NB4 (cell line): ENCODE measurements around the gene KRTAP10-7.
"Not testable (repeated sequence)": the region's sequence is repeated elsewhere in the genome, so short reads cannot be mapped to it uniquely, and the experiment has no call there.

Experiments used
- DNase-seq: peaks from one replicate; pipeline ENCODE4 v3.0.0; 2010; ENCODE audit warnings: low read depth
- H3K4me3 ChIP-seq: one replicate; pipeline ENCODE4 v1.5.1; 2011; ENCODE audit warnings: mild to moderate bottlenecking, low read depth, low read length, moderate library complexity
- MYC ChIP-seq: IDR thresholded peaks from 2 replicates; pipeline ENCODE4 v1.6.1; 2011; ENCODE audit warnings: low read depth, low read length
- POLR2A ChIP-seq: IDR thresholded peaks from 2 replicates; pipeline ENCODE4 v1.6.1; 2011; ENCODE audit warnings: mild to moderate bottlenecking; ENCODE audit not compliant: insufficient read length; ENCODE audit errors: extremely low read depth
- TF ChIP-seq, protein P1 (sequence below): IDR thresholded peaks from one replicate; pipeline ENCODE4 v1.5.1; 2012; ENCODE audit warnings: low read depth, low read length
- TF ChIP-seq, protein P2 (sequence below): IDR thresholded peaks from 2 replicates; pipeline ENCODE4 v1.6.1; 2011; ENCODE audit warnings: low read depth, low read length

Gene KRTAP10-7

GRCh38 chr21:44556879-44557278 lies 43.5 kb upstream of the KRTAP10-7 start:
- peak; percentile 44 for DNase-seq
- H3K4me3 ChIP-seq, result no peak overlapping the region
- TF ChIP-seq, protein P1, sequence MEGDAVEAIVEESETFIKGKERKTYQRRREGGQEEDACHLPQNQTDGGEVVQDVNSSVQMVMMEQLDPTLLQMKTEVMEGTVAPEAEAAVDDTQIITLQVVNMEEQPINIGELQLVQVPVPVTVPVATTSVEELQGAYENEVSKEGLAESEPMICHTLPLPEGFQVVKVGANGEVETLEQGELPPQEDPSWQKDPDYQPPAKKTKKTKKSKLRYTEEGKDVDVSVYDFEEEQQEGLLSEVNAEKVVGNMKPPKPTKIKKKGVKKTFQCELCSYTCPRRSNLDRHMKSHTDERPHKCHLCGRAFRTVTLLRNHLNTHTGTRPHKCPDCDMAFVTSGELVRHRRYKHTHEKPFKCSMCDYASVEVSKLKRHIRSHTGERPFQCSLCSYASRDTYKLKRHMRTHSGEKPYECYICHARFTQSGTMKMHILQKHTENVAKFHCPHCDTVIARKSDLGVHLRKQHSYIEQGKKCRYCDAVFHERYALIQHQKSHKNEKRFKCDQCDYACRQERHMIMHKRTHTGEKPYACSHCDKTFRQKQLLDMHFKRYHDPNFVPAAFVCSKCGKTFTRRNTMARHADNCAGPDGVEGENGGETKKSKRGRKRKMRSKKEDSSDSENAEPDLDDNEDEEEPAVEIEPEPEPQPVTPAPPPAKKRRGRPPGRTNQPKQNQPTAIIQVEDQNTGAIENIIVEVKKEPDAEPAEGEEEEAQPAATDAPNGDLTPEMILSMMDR, result no peak
- TF ChIP-seq POLR2A, result no peak
- TF ChIP-seq, protein P2, sequence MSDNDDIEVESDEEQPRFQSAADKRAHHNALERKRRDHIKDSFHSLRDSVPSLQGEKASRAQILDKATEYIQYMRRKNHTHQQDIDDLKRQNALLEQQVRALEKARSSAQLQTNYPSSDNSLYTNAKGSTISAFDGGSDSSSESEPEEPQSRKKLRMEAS, result peak; percentile 74
- TF ChIP-seq MYC, result peak; percentile 38; the same call in 1 of the 2 replicates

GRCh38 chr21:44557491-44558328 lies 42.7 kb upstream of the KRTAP10-7 start:
- no peak for DNase-seq
- TF ChIP-seq MYC, result no peak
- TF ChIP-seq, protein P2, result no peak
- TF ChIP-seq POLR2A, result no peak
- TF ChIP-seq, protein P1, result no peak
- no peak overlapping the region for H3K4me3 ChIP-seq

- not testable (repeated sequence) for DNase-seq, H3K4me3 ChIP-seq
These were observed 42.1 kb upstream of the KRTAP10-7 start for GRCh38 chr21:44558329-44558675.

DNA sequence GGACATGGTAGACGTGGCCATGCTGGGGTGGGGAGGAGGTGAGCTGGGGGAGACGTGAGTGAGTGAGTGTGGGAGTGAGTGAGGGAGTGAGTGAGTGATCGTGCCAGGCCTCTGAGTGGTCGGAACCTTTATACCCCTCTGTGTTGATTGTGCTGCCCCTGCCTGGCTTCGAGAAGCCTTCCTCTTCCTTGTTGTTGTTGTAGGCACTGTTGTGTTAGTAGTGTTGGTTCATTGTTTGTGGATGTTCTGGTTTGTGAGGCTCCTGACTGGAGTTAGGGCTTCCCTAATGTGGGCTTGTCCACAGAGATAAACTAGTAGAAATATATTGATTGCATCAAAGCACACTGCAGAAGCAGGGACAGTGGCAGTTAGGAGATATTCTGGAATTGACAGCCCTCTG lies 41.7 kb upstream of the KRTAP10-7 start, which contains the start of gene KRTAP10-3:
Gene KRTAP10-3, minus strand, starts transcription at position 101 of the 400 bp plus-strand sequence. Its CDS starts 80 bp downstream, at position 21.
- H3K4me3 ChIP-seq, result no peak within 1 kb of the TSS
- DNase-seq, result no peak
- TF ChIP-seq, protein P1, result no peak
- TF ChIP-seq MYC (no peak), POLR2A (no peak)
- TF ChIP-seq, protein P2, result no peak

GRCh38 chr21:44564099-44564498 lies 36.3 kb upstream of the KRTAP10-7 start:
- DNase-seq, result no peak
- TF ChIP-seq, protein P2, result no peak
- TF ChIP-seq, protein P1, result no peak
- TF ChIP-seq MYC (no peak), POLR2A (no peak)
- H3K4me3 ChIP-seq, result no peak overlapping the region

DNA sequence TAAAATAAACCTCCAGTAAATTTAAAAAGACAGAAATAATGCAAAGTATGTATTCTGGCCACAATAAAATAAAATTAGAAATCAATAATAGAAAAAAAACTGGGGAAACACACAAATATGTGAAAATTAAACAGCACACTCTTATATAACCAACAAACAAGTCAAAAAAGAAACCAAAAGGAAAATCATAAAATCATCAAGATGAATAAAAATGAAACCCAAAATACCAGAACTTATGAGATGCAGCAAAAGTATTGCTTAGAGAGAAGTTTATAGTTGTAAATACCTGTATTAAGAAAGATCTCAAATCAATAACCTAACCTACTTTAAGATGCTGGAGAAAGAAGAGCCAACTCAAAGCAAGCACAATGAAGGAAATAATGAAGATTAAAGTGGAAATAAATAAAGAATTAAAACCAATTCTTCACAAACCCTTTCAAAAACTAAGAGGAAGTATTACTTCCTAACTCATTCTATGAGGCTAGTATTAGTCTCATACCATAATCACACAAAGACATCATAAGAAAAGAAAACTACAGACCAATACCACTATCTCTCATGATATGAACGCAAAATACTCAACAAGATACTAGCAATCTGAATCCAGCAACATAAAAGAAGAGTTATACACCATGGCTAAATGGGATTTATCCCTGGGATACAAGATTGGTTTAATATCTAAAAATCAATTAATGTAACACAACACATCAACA lies 35.4 kb upstream of the KRTAP10-7 start:
- no peak overlapping the region for H3K4me3 ChIP-seq
- no peak for TF ChIP-seq MYC
- DNase-seq, result no peak

GRCh38 chr21:44566403-44566802 lies 34.0 kb upstream of the KRTAP10-7 start:
- H3K4me3 ChIP-seq, result no peak overlapping the region
- TF ChIP-seq MYC, result no peak
- TF ChIP-seq, protein P1, result no peak
- no peak for TF ChIP-seq POLR2A
- peak; percentile 58 for DNase-seq
